Measurements from ENCODE around the gene ITCH. TPM values are rescaled to one million over a fixed set of nuclear protein-coding genes. Genes with fewer than 3 reads are reported as not detected.
"Not testable (repeated sequence)": the region's sequence is repeated elsewhere in the genome, so short reads cannot be mapped to it uniquely, and the experiment has no call there.

Gene ITCH
- total RNA-seq, 2 donors from 2014 or later = 22.4 to 24.4 TPM

DNA sequence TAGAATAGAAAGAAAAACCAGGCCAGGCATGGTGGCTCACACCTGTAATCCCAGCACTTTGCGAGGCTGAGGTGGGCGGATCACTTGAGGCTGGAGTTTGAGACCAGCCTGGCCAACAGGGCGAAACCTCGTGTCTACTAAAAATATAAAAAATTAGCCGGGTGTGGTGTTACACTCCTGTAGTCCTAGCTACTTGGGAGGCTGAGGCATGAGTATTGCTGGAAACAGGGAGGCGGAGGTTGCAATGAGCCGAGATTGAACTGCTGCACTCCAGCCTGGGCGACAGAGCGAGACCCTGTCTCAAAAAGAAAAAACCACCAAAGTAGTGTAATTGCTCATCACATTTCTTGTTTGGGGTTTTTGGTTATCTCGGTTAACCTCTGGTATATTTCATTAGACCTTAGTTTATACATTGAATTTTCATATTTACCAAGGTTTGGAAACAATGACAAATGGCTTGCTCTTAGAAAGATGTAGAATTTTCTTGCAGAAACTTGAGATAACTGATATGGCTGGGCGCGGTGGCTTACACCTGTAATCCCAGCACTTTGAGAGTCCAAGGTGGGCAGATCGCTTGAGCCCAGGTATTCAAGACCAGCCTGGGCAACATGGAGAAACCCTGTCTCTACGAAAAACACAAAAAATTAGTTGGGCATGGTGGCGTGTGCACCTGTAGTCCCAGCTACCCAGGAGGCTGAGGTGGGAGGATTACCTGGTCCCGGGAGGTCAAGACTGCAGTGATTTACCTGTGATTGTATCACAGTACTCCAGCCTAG, 14.2 kb downstream of the ITCH start:
- Histone ChIP-seq H3K27ac (no peak overlapping the region), H3K36me3 (replicated peaks in 1 of 2; ENCODE audit: insufficient read depth in 1 of 2, low read depth in 2 of 2) (no peaks in the 10 kb centered on the region), H3K4me3 (no peak overlapping the region), H3K4me1 (peaks cover 4% of the 10 kb centered on the region), H3K27me3 (no peaks in the 10 kb centered on the region), H3K9me3 (no peaks in the 10 kb centered on the region)
- intact Hi-C loops (cut with DNase I) = no loop called here
- 94% methylated on average over 16 of the region's 16 CpGs for WGBS, 2 donors
- DNase-seq (no peak), ATAC-seq (no peak)
- TF ChIP-seq POLR2A (IDR thresholded peaks at IDR 0.05) = no peak
- TF ChIP-seq, protein P1, sequence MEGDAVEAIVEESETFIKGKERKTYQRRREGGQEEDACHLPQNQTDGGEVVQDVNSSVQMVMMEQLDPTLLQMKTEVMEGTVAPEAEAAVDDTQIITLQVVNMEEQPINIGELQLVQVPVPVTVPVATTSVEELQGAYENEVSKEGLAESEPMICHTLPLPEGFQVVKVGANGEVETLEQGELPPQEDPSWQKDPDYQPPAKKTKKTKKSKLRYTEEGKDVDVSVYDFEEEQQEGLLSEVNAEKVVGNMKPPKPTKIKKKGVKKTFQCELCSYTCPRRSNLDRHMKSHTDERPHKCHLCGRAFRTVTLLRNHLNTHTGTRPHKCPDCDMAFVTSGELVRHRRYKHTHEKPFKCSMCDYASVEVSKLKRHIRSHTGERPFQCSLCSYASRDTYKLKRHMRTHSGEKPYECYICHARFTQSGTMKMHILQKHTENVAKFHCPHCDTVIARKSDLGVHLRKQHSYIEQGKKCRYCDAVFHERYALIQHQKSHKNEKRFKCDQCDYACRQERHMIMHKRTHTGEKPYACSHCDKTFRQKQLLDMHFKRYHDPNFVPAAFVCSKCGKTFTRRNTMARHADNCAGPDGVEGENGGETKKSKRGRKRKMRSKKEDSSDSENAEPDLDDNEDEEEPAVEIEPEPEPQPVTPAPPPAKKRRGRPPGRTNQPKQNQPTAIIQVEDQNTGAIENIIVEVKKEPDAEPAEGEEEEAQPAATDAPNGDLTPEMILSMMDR (IDR thresholded peaks at IDR 0.05) = no peak

DNA sequence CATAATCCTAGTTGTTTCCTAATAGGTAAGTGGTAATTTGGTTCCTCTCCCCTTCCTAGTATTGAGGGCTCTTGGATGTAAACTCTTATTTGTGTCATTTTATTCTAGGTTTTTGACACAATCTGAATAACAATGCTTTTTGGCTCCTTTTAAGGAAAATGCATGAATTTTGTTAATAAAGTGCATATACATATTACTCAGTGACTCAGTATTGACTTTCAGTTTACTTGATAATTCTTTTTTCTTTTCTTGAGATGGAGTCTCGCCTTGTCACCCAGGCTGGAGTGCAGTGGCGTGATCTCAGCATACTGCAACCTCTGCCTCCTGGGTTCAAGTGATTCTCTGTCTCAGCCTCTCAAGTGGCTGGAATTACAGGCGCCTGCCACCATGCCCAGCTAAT, 19.1 kb downstream of the ITCH start:
- DNase-seq = no peak
- no peak overlapping the region for H3K4me3 ChIP-seq
- no peaks in the 10 kb centered on the region for H3K27me3 ChIP-seq
- H3K36me3 ChIP-seq (replicated peaks in 1 of 2; ENCODE audit: insufficient read depth in 1 of 2, low read depth in 2 of 2) = no peaks in the 10 kb centered on the region
- peaks cover 17% of the 10 kb centered on the region for H3K4me1 ChIP-seq
- no peaks in the 10 kb centered on the region for H3K9me3 ChIP-seq
- 96 to 98% methylated on average over 3 of the region's 3 CpGs for WGBS, 2 donors
- ATAC-seq = no peak
- intact Hi-C loops (cut with DNase I) = no loop called here
- H3K27ac ChIP-seq = no peak overlapping the region
- no peak for TF ChIP-seq POLR2A (IDR thresholded peaks at IDR 0.05)
- TF ChIP-seq, protein P1 (IDR thresholded peaks at IDR 0.05) = no peak

DNA sequence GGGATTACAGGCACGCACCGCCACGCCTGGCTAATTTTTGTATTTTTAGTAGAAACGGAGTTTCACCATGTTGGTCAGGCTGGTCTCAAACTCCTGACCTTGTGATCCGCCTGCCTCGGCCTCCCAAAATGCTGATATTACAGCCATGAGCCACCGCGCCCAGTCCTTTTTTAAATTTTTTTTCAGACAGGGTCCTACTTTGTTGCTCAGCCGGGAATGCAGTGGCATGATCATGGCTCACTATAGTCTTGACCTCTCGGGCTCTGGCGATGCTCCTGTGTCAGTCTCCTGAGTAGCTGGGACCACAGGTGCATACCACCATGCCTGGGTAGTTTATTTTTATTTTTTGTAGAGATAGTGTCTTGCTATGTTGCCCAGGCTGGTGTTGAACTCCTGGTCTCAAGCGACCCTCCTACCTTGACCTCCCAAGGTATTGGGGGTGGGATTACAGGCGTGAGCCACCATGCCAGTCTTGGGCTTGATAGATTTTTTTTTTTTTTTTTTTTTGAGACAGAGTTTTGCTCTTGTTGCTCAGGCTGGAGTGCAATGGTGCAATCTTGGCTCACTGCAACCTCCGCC, 19.9 kb downstream of the ITCH start:
- WGBS, 2 donors = 91 to 97% methylated on average over 14 of the region's 14 CpGs
- DNase-seq; H3K27me3 ChIP-seq; H3K9me3 ChIP-seq; H3K36me3 ChIP-seq (replicated peaks in 1 of 2; ENCODE audit: insufficient read depth in 1 of 2, low read depth in 2 of 2); intact Hi-C loops (cut with DNase I); ATAC-seq; H3K27ac ChIP-seq; H3K4me3 ChIP-seq: not testable (repeated sequence)
- H3K4me1 ChIP-seq = peaks cover 18% of the 10 kb centered on the region

DNA sequence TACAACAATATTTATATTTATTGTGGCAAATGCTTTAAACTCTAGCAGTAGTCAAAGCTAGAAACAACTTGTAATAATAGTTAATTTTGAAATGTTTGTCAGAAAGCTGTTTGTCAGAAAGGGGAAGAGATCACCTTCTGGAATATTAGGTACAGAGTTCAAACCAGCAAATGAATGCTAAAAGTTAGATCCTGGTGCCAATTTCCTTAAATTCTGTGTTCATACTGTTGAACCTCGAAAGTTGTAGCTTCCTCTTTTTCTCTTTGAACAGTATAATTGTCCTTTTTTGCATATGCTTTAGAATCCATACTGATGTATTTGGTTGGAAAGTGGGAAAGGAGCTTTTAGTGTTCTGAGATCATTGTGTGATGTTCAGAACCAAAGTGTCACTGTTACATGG, 22.4 kb downstream of the ITCH start:
- no peak for ATAC-seq
- intact Hi-C loops (cut with DNase I) = no loop called here
- no peak for TF ChIP-seq POLR2A (IDR thresholded peaks at IDR 0.05)
- TF ChIP-seq, protein P1 (IDR thresholded peaks at IDR 0.05) = no peak

DNA sequence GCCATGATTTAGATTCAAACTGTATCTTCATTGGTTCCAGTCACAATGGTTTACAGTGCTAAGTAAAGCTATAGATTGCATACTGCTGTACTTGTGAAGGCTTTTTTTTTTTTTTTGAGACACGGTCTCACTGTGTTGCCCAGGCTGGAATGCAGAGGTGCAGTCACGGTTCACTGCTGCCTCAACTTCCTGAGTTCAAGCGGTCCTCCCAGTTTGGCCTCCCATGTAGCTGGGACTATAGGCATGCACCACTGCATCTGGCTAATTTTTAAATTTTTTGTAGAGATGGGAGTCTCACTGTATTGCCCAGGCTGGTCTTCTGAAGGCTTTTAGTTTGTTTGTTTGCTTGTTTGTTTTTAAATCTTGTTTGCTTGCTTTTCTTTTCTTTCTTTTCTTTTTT, 24.9 kb downstream of the ITCH start:
- no peak overlapping the region for H3K27ac ChIP-seq
- no peaks in the 10 kb centered on the region for H3K27me3 ChIP-seq
- H3K36me3 ChIP-seq (replicated peaks in 1 of 2; ENCODE audit: insufficient read depth in 1 of 2, low read depth in 2 of 2) = no peaks in the 10 kb centered on the region
- TF ChIP-seq, protein P1 (IDR thresholded peaks at IDR 0.05) = no peak
- TF ChIP-seq POLR2A (IDR thresholded peaks at IDR 0.05) = no peak
- H3K9me3 ChIP-seq = no peaks in the 10 kb centered on the region
- H3K4me1 ChIP-seq = peaks cover 28% of the 10 kb centered on the region
- ATAC-seq (no peak), DNase-seq (no peak)
- no peak overlapping the region for H3K4me3 ChIP-seq
- WGBS, 2 donors = 87 to 96% methylated on average over 3 of the region's 3 CpGs
- intact Hi-C loops (cut with DNase I) = no loop called here

More for the DNA sequence above, 22.4 kb downstream of the ITCH start:
- no peaks in the 10 kb centered on the region for H3K36me3 ChIP-seq (replicated peaks in 1 of 2; ENCODE audit: insufficient read depth in 1 of 2, low read depth in 2 of 2)
- no peak overlapping the region for H3K27ac ChIP-seq
- H3K9me3 ChIP-seq = no peaks in the 10 kb centered on the region
- H3K4me1 ChIP-seq = peaks cover 19% of the 10 kb centered on the region
- no peak for DNase-seq
- 20 to 52% methylated on average over 1 of the region's 1 CpG for WGBS, 2 donors
- no peak overlapping the region for H3K4me3 ChIP-seq
- H3K27me3 ChIP-seq = no peaks in the 10 kb centered on the region

Data from body of pancreas (tissue), 4 donors.